GM12874 (cell line): ENCODE results near the gene NUBP2.
A peak's percentile ranks its signal among the peaks of the same experiment; 100 is the strongest.

Experiments
- TF ChIP-seq, protein P1 (sequence below): IDR thresholded peaks from 2 replicates; pipeline ENCODE4 v1.5.1; 2011; ENCODE audit warnings: low read depth, mild to moderate bottlenecking, control low read depth, low read length, moderate library complexity; ENCODE audit not compliant: insufficient read depth

Gene NUBP2

GRCh38 chr16:1825864-1826690 is 43.3 kb downstream of the NUBP2 start:
- TF ChIP-seq, protein P1, sequence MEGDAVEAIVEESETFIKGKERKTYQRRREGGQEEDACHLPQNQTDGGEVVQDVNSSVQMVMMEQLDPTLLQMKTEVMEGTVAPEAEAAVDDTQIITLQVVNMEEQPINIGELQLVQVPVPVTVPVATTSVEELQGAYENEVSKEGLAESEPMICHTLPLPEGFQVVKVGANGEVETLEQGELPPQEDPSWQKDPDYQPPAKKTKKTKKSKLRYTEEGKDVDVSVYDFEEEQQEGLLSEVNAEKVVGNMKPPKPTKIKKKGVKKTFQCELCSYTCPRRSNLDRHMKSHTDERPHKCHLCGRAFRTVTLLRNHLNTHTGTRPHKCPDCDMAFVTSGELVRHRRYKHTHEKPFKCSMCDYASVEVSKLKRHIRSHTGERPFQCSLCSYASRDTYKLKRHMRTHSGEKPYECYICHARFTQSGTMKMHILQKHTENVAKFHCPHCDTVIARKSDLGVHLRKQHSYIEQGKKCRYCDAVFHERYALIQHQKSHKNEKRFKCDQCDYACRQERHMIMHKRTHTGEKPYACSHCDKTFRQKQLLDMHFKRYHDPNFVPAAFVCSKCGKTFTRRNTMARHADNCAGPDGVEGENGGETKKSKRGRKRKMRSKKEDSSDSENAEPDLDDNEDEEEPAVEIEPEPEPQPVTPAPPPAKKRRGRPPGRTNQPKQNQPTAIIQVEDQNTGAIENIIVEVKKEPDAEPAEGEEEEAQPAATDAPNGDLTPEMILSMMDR: 0 out of 2 replicates have a peak, but pooled peaks have one; percentile 6

DNA sequence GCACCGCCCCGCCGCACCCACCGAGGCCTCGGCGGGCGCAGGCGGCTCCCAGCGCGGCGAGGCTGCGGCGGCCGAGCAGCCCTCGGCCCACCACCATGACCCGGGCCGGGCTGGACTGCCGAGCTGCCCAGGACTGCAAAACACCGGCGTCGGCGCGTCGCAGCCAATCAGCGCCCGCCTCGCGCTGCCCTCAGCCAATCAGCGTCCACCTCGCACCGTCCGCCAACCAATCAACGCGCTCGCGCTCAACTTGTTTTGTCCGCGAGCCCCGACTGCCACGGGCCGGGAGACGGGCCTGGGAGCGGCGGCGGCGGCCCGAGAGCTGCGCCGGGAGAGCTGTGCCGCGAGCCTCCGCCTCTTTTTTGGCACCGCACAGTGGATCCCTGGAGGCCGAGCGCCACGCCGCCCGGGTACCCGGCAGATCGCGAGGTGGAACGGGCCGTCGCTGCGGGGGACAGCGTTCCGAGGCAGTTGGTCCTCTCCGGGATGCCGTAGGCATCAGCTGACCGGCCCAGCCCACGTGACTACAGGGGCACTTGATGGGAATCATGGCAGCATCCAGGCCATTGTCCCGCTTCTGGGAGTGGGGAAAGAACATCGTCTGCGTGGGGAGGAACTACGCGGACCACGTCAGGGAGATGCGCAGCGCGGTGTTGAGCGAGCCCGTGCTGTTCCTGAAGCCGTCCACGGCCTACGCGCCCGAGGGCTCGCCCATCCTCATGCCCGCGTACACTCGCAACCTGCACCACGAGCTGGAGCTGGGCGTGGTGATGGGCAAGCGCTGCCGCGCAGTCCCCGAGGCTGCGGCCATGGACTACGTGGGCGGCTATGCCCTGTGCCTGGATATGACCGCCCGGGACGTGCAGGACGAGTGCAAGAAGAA is 44.2 kb downstream of the NUBP2 start, which contains the start of the genes FAHD1 and HAGH:
TSS of gene FAHD1 (plus strand) at position 516 of the 883 bp plus-strand sequence. CDS start at position 549, 33 bp downstream.
TSS of gene HAGH (minus strand) at position 135 of the 883 bp plus-strand sequence. CDS start at position 97, 38 bp downstream.
- TF ChIP-seq, protein P1: no peak

GRCh38 chr16:1828645-1829410 is 46.1 kb downstream of the NUBP2 start:
- TF ChIP-seq, protein P1: no peak

- TF ChIP-seq, protein P1: no peak
Observed at GRCh38 chr16:1830213-1830612, 47.5 kb downstream of the NUBP2 start.

DNA sequence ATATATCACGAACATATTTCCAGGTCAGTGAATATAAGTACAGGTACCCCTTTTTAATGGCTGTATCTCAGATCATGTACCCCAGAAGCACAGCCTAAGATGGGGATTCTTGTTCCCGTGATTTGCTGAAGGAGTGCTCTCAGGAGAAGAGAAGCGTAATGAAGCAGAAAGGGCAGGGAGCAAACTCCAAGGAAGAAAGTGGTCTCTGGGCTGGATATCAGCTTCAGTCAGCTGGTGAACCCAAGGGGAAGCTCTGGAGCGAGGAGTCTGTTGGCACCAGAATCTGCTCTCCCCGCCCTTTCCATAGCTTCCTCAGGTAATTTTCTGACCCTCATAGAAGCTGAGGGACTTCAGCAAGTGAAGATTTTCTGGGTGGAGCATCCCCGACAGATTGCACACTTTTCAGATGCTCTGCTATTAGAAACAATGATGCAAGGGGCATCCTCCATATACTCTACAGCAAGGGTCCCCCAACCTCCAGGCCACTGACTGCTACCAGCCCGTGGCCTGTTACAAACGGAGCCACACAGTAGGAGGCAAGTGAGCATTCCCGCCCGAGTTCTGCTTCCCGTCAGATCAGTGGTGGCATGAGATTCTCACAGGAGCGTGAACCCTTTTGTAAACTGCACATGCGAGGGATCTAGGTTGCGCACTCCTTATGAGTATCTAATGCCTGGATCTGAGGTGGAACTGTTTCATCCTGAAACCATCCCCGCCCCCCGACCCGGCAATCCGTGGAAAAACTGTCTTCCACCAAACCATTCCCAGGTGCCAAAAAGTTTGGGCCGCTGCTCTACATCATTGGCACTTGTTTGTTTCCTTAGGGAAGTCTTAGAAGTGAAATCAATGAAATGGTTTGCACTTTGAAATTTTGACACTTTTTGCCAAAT is 48.7 kb downstream of the NUBP2 start:
- TF ChIP-seq, protein P1: no peak

DNA sequence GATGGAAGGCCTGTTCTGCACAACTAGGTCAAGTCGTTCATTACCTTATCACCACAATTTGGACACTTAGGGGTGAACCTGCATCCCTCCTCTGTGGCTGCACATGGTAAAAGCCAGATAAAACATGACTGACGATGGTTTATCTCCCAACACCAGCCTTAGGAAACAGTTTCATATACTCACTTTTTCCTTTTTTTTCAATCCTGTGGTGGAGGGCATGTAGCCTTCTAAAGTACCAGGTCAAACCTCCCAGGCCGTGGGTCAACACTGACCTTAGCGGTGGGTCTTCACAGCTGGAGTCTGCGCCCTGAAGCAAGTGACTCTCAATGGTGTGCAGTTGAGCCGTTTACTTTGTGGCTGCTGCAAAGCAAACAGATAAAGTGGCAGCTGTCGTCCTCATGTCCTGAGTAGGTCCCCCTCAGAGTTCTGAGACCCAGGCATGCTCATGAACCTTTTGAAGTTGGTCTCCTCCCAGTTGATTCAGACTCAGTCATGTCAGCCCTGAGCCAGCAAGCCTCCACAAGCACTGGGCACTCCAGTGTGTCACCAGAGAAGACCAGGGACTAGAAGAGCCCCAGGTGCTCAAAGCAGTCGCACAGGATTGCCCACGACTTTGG is 50.2 kb downstream of the NUBP2 start:
- TF ChIP-seq, protein P1: no peak
